Fibroblast of mammary gland (primary cell): ENCODE measurements around the gene BICD1.
A peak's percentile ranks its signal among the peaks of the same experiment; 100 is the strongest.

Experiments
- DNase-seq: peaks from one replicate; pipeline ENCODE4 v3.0.0-alpha.2; 2010; ENCODE audit warnings: low read depth
- H3K4me3 ChIP-seq: 2 replicates; pipeline ENCODE4 v1.5.1; 2011; ENCODE audit warnings: low read depth, mild to moderate bottlenecking, low read length, moderate library complexity; ENCODE audit not compliant: control insufficient read depth
- CTCF ChIP-seq: conservative IDR thresholded peaks from 2 replicates; pipeline ENCODE4 v1.5.1; 2011; ENCODE audit warnings: low read depth, low read length, inconsistent platforms; ENCODE audit not compliant: control insufficient read depth, insufficient read depth

BICD1 gene

GRCh38 chr12:32242641-32243040 lies 136.0 kb downstream of the BICD1 start:
- no peak for TF ChIP-seq CTCF
- no peak overlapping the region for H3K4me3 ChIP-seq
- no peak for DNase-seq

GRCh38 chr12:32248441-32249140 lies 141.9 kb downstream of the BICD1 start:
- DNase-seq, result no peak
- H3K4me3 ChIP-seq, result no peak overlapping the region
- no peak for TF ChIP-seq CTCF

GRCh38 chr12:32249777-32250176 lies 143.1 kb downstream of the BICD1 start:
- H3K4me3 ChIP-seq, result no peak overlapping the region
- no peak for DNase-seq
- no peak for TF ChIP-seq CTCF

- DNase-seq, result no peak
- no peak for TF ChIP-seq CTCF
Measured at GRCh38 chr12:32252199-32253073, 145.8 kb downstream of the BICD1 start.

GRCh38 chr12:32253154-32253790 lies 146.6 kb downstream of the BICD1 start:
- H3K4me3 ChIP-seq, result no peak overlapping the region
- peak; percentile 27 for DNase-seq
- no peak for TF ChIP-seq CTCF

More at GRCh38 chr12:32252199-32253073, 145.8 kb downstream of the BICD1 start:
- H3K4me3 ChIP-seq, result no peak overlapping the region

- H3K4me3 ChIP-seq, result no peak overlapping the region
- no peak for TF ChIP-seq CTCF
- no peak for DNase-seq
Measured at GRCh38 chr12:32254260-32254956, 147.8 kb downstream of the BICD1 start.
